Lower lobe of right lung (tissue), 2 donors: Measurements from ENCODE around the gene ENTPD2. TPM values are rescaled to one million over a fixed set of nuclear protein-coding genes. Genes with fewer than 3 reads are reported as not detected.

ENCODE experiments used
- ATAC-seq, 2 donors: fragments of 200-7000 bp; cut with Tn5 transposase; one replicate each; pipeline ENCODE4 v1.9.1; 2020 to 2022; ENCODE audit warnings: mild to moderate bottlenecking in 2 of 2, moderate library complexity in 2 of 2
- DNase-seq: peaks from one replicate; pipeline ENCODE4 v3.0.0-alpha.2; 2020
- H3K27ac ChIP-seq: fragments of 200-600 bp; one replicate; pipeline ENCODE4 v1.8.0; 2022
- H3K27me3 ChIP-seq: fragments of 200-600 bp; one replicate; pipeline ENCODE4 v1.8.0; 2022; ENCODE audit warnings: low read depth
- H3K36me3 ChIP-seq: fragments of 200-600 bp; one replicate; pipeline ENCODE4 v1.8.0; 2022; ENCODE audit warnings: mild to moderate bottlenecking
- H3K4me1 ChIP-seq: fragments of 200-600 bp; one replicate; pipeline ENCODE4 v1.8.0; 2022
- H3K4me3 ChIP-seq: fragments of 200-600 bp; one replicate; pipeline ENCODE4 v1.8.0; 2022; ENCODE audit warnings: mild to moderate bottlenecking
- H3K9me3 ChIP-seq: fragments of 200-600 bp; one replicate; pipeline ENCODE4 v1.8.0; 2022
- intact Hi-C: fragments of 100-400 bp; cut with DNase I; formaldehyde crosslinking; loops from one replicate; pipeline ENCODE4 v1.11.0; 2022
- total RNA-seq: library from RNA; stranded (reverse); fragmentation: NEBNext Ultra II Directional; extraction: Animal tissue kit (Norgen Biotek cat#: 25700); gene quantifications from one replicate; pipeline ENCODE4 v1.2.1, GENCODE V29; 2021
- TF ChIP-seq, protein P1 (sequence below): fragments of 200-600 bp; IDR thresholded peaks from one replicate; pipeline ENCODE4 v1.8.0; 2022; ENCODE audit warnings: antibody characterized with exemption, mild to moderate bottlenecking
- donor health status: DM: no; HTN: yes; CAD: no; lungs with severe emphysema.

ENTPD2 gene
- total RNA-seq, 1 donor from 2014 or later, result 0.62 TPM

DNA sequence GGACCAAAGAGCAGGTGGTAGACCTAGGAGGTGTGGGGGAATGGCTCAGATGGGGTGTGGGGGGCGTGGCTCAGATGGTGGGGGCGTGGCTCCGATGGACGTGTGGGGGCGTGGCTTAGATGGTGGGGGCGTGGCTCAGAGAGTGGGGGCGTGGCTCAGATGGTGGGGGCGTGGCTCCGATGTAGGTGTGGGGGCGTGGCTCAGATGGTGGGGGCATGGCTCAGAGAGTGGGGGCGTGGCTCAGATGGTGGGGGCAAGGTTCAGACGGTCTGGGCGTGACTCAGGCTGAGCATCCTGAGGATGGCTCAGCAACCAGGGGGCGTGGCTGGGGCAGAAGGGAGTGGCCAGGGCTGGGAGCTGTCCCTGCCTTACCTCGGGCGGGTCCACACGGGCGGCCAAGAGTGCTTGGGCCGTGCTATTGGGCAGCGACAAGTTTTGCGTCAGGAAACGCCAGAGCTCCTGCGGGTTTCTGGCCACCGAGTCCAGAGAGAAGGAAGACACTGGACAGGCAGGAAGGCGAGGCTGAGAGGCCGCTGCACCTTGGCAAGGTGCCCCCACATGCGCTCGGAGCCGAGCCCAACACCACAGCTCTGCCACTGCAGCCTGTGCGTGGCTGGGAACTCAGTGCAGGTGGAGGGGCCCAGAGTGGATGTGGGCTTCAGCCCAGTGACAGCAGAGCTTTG lies 31.7 kb downstream of the ENTPD2 start:
- H3K36me3 ChIP-seq, result peaks cover 12% of the 10 kb centered on the region
- H3K9me3 ChIP-seq, result no peaks in the 10 kb centered on the region
- peak; percentile 45 to 57 for ATAC-seq
- TF ChIP-seq, protein P1, sequence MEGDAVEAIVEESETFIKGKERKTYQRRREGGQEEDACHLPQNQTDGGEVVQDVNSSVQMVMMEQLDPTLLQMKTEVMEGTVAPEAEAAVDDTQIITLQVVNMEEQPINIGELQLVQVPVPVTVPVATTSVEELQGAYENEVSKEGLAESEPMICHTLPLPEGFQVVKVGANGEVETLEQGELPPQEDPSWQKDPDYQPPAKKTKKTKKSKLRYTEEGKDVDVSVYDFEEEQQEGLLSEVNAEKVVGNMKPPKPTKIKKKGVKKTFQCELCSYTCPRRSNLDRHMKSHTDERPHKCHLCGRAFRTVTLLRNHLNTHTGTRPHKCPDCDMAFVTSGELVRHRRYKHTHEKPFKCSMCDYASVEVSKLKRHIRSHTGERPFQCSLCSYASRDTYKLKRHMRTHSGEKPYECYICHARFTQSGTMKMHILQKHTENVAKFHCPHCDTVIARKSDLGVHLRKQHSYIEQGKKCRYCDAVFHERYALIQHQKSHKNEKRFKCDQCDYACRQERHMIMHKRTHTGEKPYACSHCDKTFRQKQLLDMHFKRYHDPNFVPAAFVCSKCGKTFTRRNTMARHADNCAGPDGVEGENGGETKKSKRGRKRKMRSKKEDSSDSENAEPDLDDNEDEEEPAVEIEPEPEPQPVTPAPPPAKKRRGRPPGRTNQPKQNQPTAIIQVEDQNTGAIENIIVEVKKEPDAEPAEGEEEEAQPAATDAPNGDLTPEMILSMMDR, result no peak
- no peak overlapping the region for H3K27ac ChIP-seq
- no peak overlapping the region for H3K4me3 ChIP-seq
- intact Hi-C loops, result no loop called here
- H3K4me1 ChIP-seq, result peaks cover 14% of the 10 kb centered on the region
- peak; percentile 73 for DNase-seq
- no peaks in the 10 kb centered on the region for H3K27me3 ChIP-seq

- intact Hi-C loops, result no loop called here
- Histone ChIP-seq H3K4me3 (no peak overlapping the region), H3K4me1 (peaks cover 9% of the 10 kb centered on the region), H3K9me3 (no peaks in the 10 kb centered on the region), H3K27ac (no peak overlapping the region), H3K27me3 (no peaks in the 10 kb centered on the region), H3K36me3 (peaks cover 18% of the 10 kb centered on the region)
- DNase-seq (no peak), ATAC-seq (no peak)
- TF ChIP-seq, protein P1, result no peak
These were observed 32.3 kb downstream of the ENTPD2 start for GRCh38 chr9:137021568-137021978.

DNA sequence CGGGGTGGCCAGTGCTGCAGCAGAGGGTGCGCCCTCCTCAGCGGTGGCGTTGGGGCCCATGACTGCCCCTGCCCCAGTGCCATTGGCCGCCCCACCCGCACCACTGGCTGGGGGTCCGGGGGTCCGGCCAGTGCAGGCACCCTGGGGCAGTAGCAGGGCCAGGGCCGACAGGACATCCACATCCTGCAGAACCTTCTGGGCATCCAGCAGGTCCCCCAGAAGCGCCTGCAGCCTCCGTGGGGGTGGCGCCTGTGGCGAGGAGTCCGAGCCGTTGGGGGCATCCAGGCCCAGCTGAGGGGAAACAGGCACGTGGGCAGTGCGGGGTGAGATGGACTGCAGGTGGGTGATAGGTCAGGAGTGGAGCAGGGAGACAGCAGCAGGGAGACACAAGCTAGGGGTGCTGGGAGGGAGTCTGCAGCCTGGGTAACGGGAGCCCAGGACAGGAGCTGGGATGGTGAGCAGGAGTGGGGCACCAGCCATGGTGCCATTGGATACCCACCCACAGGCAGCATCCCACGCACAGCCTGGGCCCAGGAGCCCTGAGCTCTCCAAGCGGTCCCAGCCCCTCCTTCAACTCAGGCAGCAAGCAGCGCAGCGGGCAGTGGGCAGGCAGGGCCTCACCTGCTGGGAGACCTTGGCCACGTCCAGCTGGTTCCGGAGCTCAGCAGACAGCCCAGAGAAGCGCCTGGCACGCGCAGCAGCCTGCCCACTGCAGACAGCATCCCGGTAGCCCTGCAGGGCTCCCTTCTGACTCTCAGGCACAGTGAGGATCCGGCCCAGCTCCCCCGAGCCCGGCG lies 32.9 kb downstream of the ENTPD2 start:
- TF ChIP-seq, protein P1, result no peak
- H3K4me1 ChIP-seq, result peaks cover 3% of the 10 kb centered on the region
- no peak overlapping the region for H3K4me3 ChIP-seq
- H3K9me3 ChIP-seq, result no peaks in the 10 kb centered on the region
- H3K27ac ChIP-seq, result no peak overlapping the region
- peaks cover 24% of the 10 kb centered on the region for H3K36me3 ChIP-seq
- ATAC-seq (no peak), DNase-seq (no peak)
- H3K27me3 ChIP-seq, result no peaks in the 10 kb centered on the region
- intact Hi-C loops, result no loop called here

GRCh38 chr9:137019891-137020683 lies 33.8 kb downstream of the ENTPD2 start:
- ATAC-seq (no peak), DNase-seq (no peak)
- Histone ChIP-seq H3K36me3 (peaks cover 32% of the 10 kb centered on the region), H3K9me3 (no peaks in the 10 kb centered on the region), H3K4me3 (no peak overlapping the region), H3K4me1 (no peaks in the 10 kb centered on the region), H3K27ac (no peak overlapping the region), H3K27me3 (no peaks in the 10 kb centered on the region)
- TF ChIP-seq, protein P1, result no peak
- intact Hi-C loops, result no loop called here

DNA sequence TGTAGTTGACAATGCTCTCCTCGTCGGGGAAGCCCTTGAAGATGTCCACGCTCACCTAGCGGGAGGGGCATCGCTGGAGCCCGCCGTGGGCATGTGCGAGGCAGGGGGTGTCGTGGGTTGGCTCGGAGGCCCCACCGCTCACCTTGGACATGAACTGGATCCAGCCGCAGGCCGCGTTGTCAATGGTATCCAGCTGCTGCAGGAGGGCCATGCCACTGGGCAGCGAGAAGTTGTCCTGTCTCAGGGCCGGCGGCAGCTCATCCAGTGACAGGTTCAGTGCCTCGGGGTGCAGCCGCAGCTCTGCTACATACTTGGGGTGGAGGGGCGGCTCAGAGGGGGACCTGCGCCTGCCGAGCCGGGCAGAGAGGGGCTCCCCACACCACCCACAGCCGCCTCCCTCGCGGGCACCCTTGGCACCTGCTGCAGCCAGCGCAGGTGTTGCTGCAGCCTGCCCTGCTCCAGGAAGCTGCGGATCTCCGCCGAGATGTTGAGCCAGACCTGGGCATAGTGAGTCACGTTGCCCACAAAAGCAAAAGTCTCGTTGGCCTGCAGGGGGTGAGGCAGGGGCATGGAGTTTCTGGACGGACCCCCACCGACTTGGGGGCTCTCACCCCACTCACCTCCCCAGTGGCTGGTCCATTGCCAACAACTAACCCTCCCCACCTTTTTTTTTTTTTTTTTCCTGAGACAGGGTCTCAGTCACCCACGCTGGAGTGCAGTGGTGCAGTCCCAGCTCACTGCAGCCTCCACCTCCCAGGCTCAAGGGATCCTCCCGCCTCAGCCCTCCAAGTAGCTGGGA lies 34.9 kb downstream of the ENTPD2 start:
- H3K9me3 ChIP-seq, result no peaks in the 10 kb centered on the region
- no peak for ATAC-seq
- H3K4me3 ChIP-seq, result no peak overlapping the region
- H3K4me1 ChIP-seq, result no peaks in the 10 kb centered on the region
- TF ChIP-seq, protein P1, result no peak
- DNase-seq, result no peak
- peaks cover 32% of the 10 kb centered on the region for H3K36me3 ChIP-seq
- H3K27ac ChIP-seq, result no peak overlapping the region
- H3K27me3 ChIP-seq, result no peaks in the 10 kb centered on the region
- intact Hi-C loops, result no loop called here
